Kidney epithelial cell (primary cell): ENCODE measurements around the gene PPDPF. TPM values are rescaled to one million over a fixed set of nuclear protein-coding genes. Genes with fewer than 3 reads are reported as not detected.
"Not testable (repeated sequence)": the region's sequence is repeated elsewhere in the genome, so short reads cannot be mapped to it uniquely, and the experiment has no call there.

Experiments used
- DNase-seq: peaks from one replicate; pipeline ENCODE4 v3.0.0-alpha.2; 2010; ENCODE audit warnings: low read depth
- H3K27me3 ChIP-seq: 2 replicates; pipeline ENCODE4 v1.6.0; 2011; ENCODE audit warnings: low read length; ENCODE audit not compliant: control insufficient read depth, insufficient read depth
- H3K36me3 ChIP-seq: 2 replicates; pipeline ENCODE4 v1.5.1; 2011; ENCODE audit warnings: low read length; ENCODE audit not compliant: control insufficient read depth, insufficient read depth
- H3K4me3 ChIP-seq: 2 replicates; pipeline ENCODE4 v1.5.1; 2011; ENCODE audit warnings: low read depth, mild to moderate bottlenecking, control low read depth, low read length
- CTCF ChIP-seq: IDR thresholded peaks from 2 replicates; pipeline ENCODE4 v1.5.1; 2011; ENCODE audit warnings: mild to moderate bottlenecking, moderate library complexity, low read length, control low read depth, inconsistent platforms; ENCODE audit not compliant: insufficient read depth, poor library complexity, severe bottlenecking
- total RNA-seq: library from RNA; depleted of rRNA; stranded (reverse); fragments of >200 nt; gene quantifications from 2 replicates; pipeline ENCODE4 v1.2.3, GENCODE V29; 2015

PPDPF gene
- total RNA-seq, 1 donor from 2014 or later: 114 TPM

- no peak for TF ChIP-seq CTCF
- no peak for DNase-seq
- Histone ChIP-seq H3K36me3 (no peaks in the 10 kb centered on the region), H3K4me3 (no peak overlapping the region), H3K27me3 (peaks cover 3% of the 10 kb centered on the region)
Observed at GRCh38 chr20:63556873-63557478, 36.4 kb downstream of the PPDPF start.

- H3K27me3 ChIP-seq: peaks cover 3% of the 10 kb centered on the region
- H3K36me3 ChIP-seq: no peaks in the 10 kb centered on the region
- no peak for TF ChIP-seq CTCF
- H3K4me3 ChIP-seq: no peak overlapping the region
- no peak for DNase-seq
Observed at GRCh38 chr20:63557481-63557891, 36.9 kb downstream of the PPDPF start.

- Histone ChIP-seq H3K36me3 (no peaks in the 10 kb centered on the region), H3K27me3 (peaks cover 3% of the 10 kb centered on the region)
- no peak for TF ChIP-seq CTCF
Observed at GRCh38 chr20:63558804-63559484, 38.4 kb downstream of the PPDPF start.

GRCh38 chr20:63559485-63560332, 39.1 kb downstream of the PPDPF start:
- H3K27me3 ChIP-seq, DNase-seq, H3K4me3 ChIP-seq, H3K36me3 ChIP-seq: not testable (repeated sequence)

More at GRCh38 chr20:63558804-63559484, 38.4 kb downstream of the PPDPF start:
- no peak for DNase-seq
- H3K4me3 ChIP-seq: no peak overlapping the region

- peaks cover 3% of the 10 kb centered on the region for H3K27me3 ChIP-seq
- TF ChIP-seq CTCF: no peak
- no peak for DNase-seq
- H3K4me3 ChIP-seq: no peak overlapping the region
- no peaks in the 10 kb centered on the region for H3K36me3 ChIP-seq
Observed at GRCh38 chr20:63560333-63560805, 39.8 kb downstream of the PPDPF start.
